ENCODE results near the gene CDIP1.

Gene CDIP1

GRCh38 chr16:4537376-4538343 is 913 bp downstream of the CDIP1 start:
- DNase-seq: no peak

- no peak for DNase-seq
Observed at GRCh38 chr16:4536391-4537106, 2.0 kb downstream of the CDIP1 start.

- no peak for DNase-seq
Observed at GRCh38 chr16:4535627-4536108, 2.9 kb downstream of the CDIP1 start.

GRCh38 chr16:4534151-4534790 is 4.3 kb downstream of the CDIP1 start:
- peak; percentile 36 to 56 for DNase-seq

GRCh38 chr16:4533490-4533889 is 5.1 kb downstream of the CDIP1 start:
- no peak for DNase-seq

GRCh38 chr16:4532238-4532637 is 6.3 kb downstream of the CDIP1 start:
- no peak for DNase-seq

GRCh38 chr16:4531811-4532210 is 6.8 kb downstream of the CDIP1 start:
- no peak for DNase-seq

- DNase-seq: no peak
Observed at GRCh38 chr16:4529085-4530060, 9.2 kb downstream of the CDIP1 start.

- DNase-seq: no peak
Observed at GRCh38 chr16:4525634-4526277, 12.8 kb downstream of the CDIP1 start.

- DNase-seq: no peak
Observed at GRCh38 chr16:4525069-4525468, 13.5 kb downstream of the CDIP1 start.

GRCh38 chr16:4524571-4524970 is 14.0 kb downstream of the CDIP1 start:
- DNase-seq: no peak

GRCh38 chr16:4523686-4524085 is 14.9 kb downstream of the CDIP1 start:
- DNase-seq: no peak

- no peak for DNase-seq
Observed at GRCh38 chr16:4522051-4522581, 16.5 kb downstream of the CDIP1 start.

- no peak for DNase-seq
Observed at GRCh38 chr16:4520913-4521312, 17.7 kb downstream of the CDIP1 start.

GRCh38 chr16:4519274-4520058 is 19.1 kb downstream of the CDIP1 start:
- no peak for DNase-seq

GRCh38 chr16:4517812-4518680 is 20.5 kb downstream of the CDIP1 start:
- no peak for DNase-seq

GRCh38 chr16:4515611-4516233 is 22.9 kb downstream of the CDIP1 start:
- DNase-seq: peak; percentile 30 to 55

- DNase-seq: no peak
Observed at GRCh38 chr16:4514606-4515005, 24.0 kb downstream of the CDIP1 start.

- no peak for DNase-seq
Observed at GRCh38 chr16:4513881-4514280, 24.7 kb downstream of the CDIP1 start.
